ENCODE results near the gene CADPS2. TPM values are rescaled to one million over a fixed set of nuclear protein-coding genes. Genes with fewer than 3 reads are reported as not detected.

The CADPS2 gene
- total and polyA plus RNA-seq, 2 donors (not counting 3 experiments of a cell fraction or from before 2014, with no cell fraction given), result 9.5 to 22.6 TPM

DNA sequence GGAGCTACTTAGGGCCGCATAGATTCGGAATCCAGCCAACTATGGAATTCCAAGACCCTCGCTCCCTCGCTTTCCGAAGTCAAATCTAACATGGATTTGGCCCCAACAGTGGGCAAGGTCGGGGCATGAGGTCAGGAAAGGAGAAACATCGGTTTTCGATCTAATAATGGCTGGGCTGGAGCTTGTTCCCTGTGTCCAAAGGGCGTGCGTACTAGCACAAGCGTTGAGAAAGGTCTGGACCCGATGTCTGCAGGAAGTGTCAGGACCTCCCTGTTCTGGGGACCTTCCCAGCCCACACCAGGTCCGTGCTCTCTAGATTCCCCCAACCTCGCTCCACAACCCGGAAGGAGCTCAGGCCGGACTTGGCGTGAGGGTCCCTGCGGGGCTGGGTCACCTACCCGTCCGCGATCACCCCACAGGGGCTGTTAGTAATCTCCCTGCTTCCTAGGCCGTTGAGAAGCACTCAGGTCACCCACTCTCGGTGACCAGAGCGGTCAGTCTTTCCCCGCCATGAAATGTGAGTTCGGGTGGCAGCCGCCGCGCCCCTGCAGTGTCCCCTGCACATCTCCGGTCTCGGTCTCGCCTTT is 586.5 kb downstream of the CADPS2 start:
- H3K27me3 ChIP-seq (ENCODE audit: control insufficient read depth in 2 of 2, insufficient read depth in 2 of 2, low read length in 2 of 2), result peaks cover 74 to 96% of the 10 kb centered on the region in 2 experiments
- CTCF ChIA-PET, result interaction anchor here (1.5 kb wide), 1 partner anchor 81 kb away, joined by 3 read pairs; no protein-coding TSS in a partner anchor
- POLR2A ChIA-PET, result no interaction called here
- H3K27ac ChIP-seq (ENCODE audit: insufficient read depth, low read depth, low read length), result no peak overlapping the region
- H3K36me3 ChIP-seq (ENCODE audit: control insufficient read depth in 2 of 2, extremely low read depth in 1 of 2, insufficient read depth in 2 of 2, low read length in 2 of 2), result no peaks in the 10 kb centered on the region
- H3K4me3 ChIP-seq (replicated peaks in 1 of 3; ENCODE audit: insufficient read depth in 1 of 3, low read depth in 1 of 3, low read length in 3 of 3), result no peak overlapping the region
- no peaks in the 10 kb centered on the region for H3K9me3 ChIP-seq (replicated peaks; ENCODE audit: control insufficient read depth, insufficient read depth, low read length)
- peaks cover 5% of the 10 kb centered on the region for H3K4me1 ChIP-seq (ENCODE audit: control insufficient read depth, extremely low read depth, insufficient read depth, low read length)
- H3K9ac ChIP-seq (replicated peaks; ENCODE audit: extremely low read depth, insufficient read depth, low read length), result no peak overlapping the region
- H3K9me1 ChIP-seq (replicated peaks; ENCODE audit: control insufficient read depth, extremely low read depth, insufficient read depth, low read length), result no peaks in the 10 kb centered on the region
- intact Hi-C loops (cut with micrococcal nuclease) (no loop called here), dilution Hi-C loops (cut with MboI; ENCODE audit: extremely low pct_ligation_motif_present, low sequenced_read_pairs) (no loop called here)
- BruUV-seq (replicated peaks), result no TSS peak
- TF ChIP-seq EZH2 (IDR thresholded peaks at IDR 0.05; ENCODE audit: borderline replicate concordance, low read depth, low read length, severe bottlenecking), result peak; percentile 97
- no peak for TF ChIP-seq JUN (IDR thresholded peaks at IDR 0.05; ENCODE audit: borderline replicate concordance, insufficient read depth, insufficient read length, low read depth)
- DNase-seq (ENCODE audit: low read depth, low spot score), result no peak
- no peak overlapping the region for H2AFZ ChIP-seq (ENCODE audit: low read depth, low read length)
- no peaks in the 10 kb centered on the region for H4K20me1 ChIP-seq (replicated peaks; ENCODE audit: control insufficient read depth, extremely low read depth, insufficient read depth, low read length)
- H3K79me2 ChIP-seq (ENCODE audit: control insufficient read depth, insufficient read depth, low read length), result no peaks in the 10 kb centered on the region
- no peak for FAIRE-seq
- H3K4me2 ChIP-seq (ENCODE audit: insufficient read depth, low read length), result no peak overlapping the region

DNA sequence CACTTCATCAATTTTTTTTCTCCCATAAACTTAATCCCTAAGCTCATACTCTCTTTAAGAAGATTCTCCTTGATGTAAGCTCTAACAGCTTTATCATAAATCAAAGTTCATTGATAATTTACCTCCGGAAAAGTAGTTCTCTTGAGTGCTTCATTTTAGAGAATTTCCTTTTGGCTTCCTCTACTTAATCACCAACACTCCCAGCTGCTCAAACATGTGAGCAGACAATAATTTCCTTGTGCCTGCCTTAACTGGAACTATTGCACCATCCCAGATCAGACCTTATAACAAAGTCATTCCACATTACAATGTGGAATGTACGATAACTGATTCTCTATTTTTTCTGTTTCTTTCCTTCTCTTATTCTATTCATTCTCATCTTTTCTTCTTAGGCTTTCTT is 587.6 kb downstream of the CADPS2 start:
- no TSS peak for BruUV-seq (replicated peaks)
- Histone ChIP-seq H3K4me3 (replicated peaks in 1 of 3; ENCODE audit: insufficient read depth in 1 of 3, low read depth in 1 of 3, low read length in 3 of 3) (no peak overlapping the region), H3K4me2 (ENCODE audit: insufficient read depth, low read length) (no peak overlapping the region), H2AFZ (ENCODE audit: low read depth, low read length) (no peak overlapping the region), H3K9me1 (replicated peaks; ENCODE audit: control insufficient read depth, extremely low read depth, insufficient read depth, low read length) (no peaks in the 10 kb centered on the region), H3K27me3 (ENCODE audit: control insufficient read depth in 2 of 2, insufficient read depth in 2 of 2, low read length in 2 of 2) (peaks cover 63 to 92% of the 10 kb centered on the region in 2 experiments), H3K27ac (ENCODE audit: insufficient read depth, low read depth, low read length) (no peak overlapping the region), H4K20me1 (replicated peaks; ENCODE audit: control insufficient read depth, extremely low read depth, insufficient read depth, low read length) (no peaks in the 10 kb centered on the region), H3K4me1 (ENCODE audit: control insufficient read depth, extremely low read depth, insufficient read depth, low read length) (peaks cover 5% of the 10 kb centered on the region), H3K79me2 (ENCODE audit: control insufficient read depth, insufficient read depth, low read length) (no peaks in the 10 kb centered on the region), H3K9me3 (replicated peaks; ENCODE audit: control insufficient read depth, insufficient read depth, low read length) (no peaks in the 10 kb centered on the region), H3K36me3 (ENCODE audit: control insufficient read depth in 2 of 2, extremely low read depth in 1 of 2, insufficient read depth in 2 of 2, low read length in 2 of 2) (no peaks in the 10 kb centered on the region), H3K9ac (replicated peaks; ENCODE audit: extremely low read depth, insufficient read depth, low read length) (no peak overlapping the region)
- FAIRE-seq (no peak), DNase-seq (ENCODE audit: low read depth, low spot score) (no peak)
- POLR2A ChIA-PET, result no interaction called here
- intact Hi-C loops (cut with micrococcal nuclease), result no loop called here
- CTCF ChIA-PET, result interaction anchor here (0.8 to 1.4 kb wide), 4 partner anchors 25 to 230 kb away, joined by 3 to 5 read pairs (median 4); no protein-coding TSS in a partner anchor
- dilution Hi-C loops (cut with MboI; ENCODE audit: extremely low pct_ligation_motif_present, low sequenced_read_pairs), result no loop called here
- no peak for TF ChIP-seq GATA2 (IDR thresholded peaks at IDR 0.05; ENCODE audit: insufficient read depth, insufficient read length, low read depth, low read length)
- no peak for TF ChIP-seq POLR2AphosphoS5 (IDR thresholded peaks at IDR 0.05; ENCODE audit: insufficient read depth, low read depth, low read length)
